Measurements from ENCODE around the gene CALHM5.

GRCh38 chr6:116514111-116514510, 2.7 kb downstream of the CALHM5 start:
- TF ChIP-seq POLR2A (IDR thresholded peaks at IDR 0.05; ENCODE audit: low read depth, low read length), result no peak
- no peak for TF ChIP-seq TAF1 (IDR thresholded peaks at IDR 0.05; ENCODE audit: borderline replicate concordance, low read depth, low read length)
- TF ChIP-seq POLR2AphosphoS5 (IDR thresholded peaks at IDR 0.05; ENCODE audit: low read depth, low read length), result no peak
